Stimulated activated memory B cell treated with anti-CD40 and anti-IgM and Interleukin-4, amounts not matched to agents 10 μg/mL and 1 μg/mL and 100 μg/mL, for 72 hours (primary cell): ENCODE results near the gene LRRC38.
"Not testable (repeated sequence)": the region's sequence is repeated elsewhere in the genome, so short reads cannot be mapped to it uniquely, and the experiment has no call there.

ENCODE experiments used
- ATAC-seq: fragments of 150-1000 bp; cut with Tn5 transposase; 2 replicates; pipeline ENCODE4 v1.10.0; 2021
- H3K27ac Mint-ChIP-seq: one replicate; pipeline ENCODE4 v1.8.0; 2022; ENCODE audit warnings: mild to moderate bottlenecking, mixed read lengths
- H3K27me3 Mint-ChIP-seq: one replicate; pipeline ENCODE4 v1.8.0; 2022; ENCODE audit warnings: mixed read lengths
- H3K36me3 Mint-ChIP-seq: one replicate; pipeline ENCODE4 v1.8.0; 2022; ENCODE audit warnings: mixed read lengths
- H3K4me1 Mint-ChIP-seq: one replicate; pipeline ENCODE4 v1.8.0; 2022; ENCODE audit warnings: mixed read lengths
- H3K4me3 Mint-ChIP-seq: one replicate; pipeline ENCODE4 v1.8.0; 2022; ENCODE audit warnings: mild to moderate bottlenecking, moderate library complexity, mixed read lengths
- H3K9me3 Mint-ChIP-seq: one replicate; pipeline ENCODE4 v1.8.0; 2022; ENCODE audit warnings: mixed read lengths

Gene LRRC38

DNA sequence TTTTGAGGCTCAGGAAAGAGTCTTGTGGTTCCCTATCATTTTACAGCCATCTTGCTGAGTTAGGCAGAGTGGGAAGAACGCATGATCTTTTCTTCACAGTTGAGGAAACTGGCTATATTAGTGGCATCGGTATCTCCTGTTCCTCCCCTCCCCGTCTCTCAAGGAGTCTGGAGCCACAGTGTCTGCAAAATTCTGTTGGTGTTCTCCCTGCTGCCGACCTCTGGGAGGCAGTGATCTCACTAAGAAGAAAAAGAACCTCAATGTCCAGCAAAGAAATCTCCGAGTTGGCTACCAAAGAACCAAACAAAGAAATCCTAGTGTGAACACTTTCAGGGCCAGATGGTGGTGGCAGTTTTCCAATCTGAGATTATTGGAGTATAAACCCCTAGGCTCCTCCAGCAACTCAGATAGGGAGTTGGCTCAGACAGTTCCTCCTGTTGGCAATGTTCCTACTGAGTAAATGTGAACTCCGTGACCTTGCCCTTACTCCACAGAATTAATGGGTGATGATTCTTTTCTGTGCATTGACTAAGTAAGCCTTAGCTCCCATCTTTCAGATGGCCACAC lies 62.3 kb downstream of the LRRC38 start:
- no peaks in the 10 kb centered on the region for H3K36me3 Mint-ChIP-seq
- H3K27ac Mint-ChIP-seq = no peak overlapping the region
- no peaks in the 10 kb centered on the region for H3K9me3 Mint-ChIP-seq
- H3K4me1 Mint-ChIP-seq = no peaks in the 10 kb centered on the region
- no peak overlapping the region for H3K4me3 Mint-ChIP-seq
- no peaks in the 10 kb centered on the region for H3K27me3 Mint-ChIP-seq
- no peak for ATAC-seq

DNA sequence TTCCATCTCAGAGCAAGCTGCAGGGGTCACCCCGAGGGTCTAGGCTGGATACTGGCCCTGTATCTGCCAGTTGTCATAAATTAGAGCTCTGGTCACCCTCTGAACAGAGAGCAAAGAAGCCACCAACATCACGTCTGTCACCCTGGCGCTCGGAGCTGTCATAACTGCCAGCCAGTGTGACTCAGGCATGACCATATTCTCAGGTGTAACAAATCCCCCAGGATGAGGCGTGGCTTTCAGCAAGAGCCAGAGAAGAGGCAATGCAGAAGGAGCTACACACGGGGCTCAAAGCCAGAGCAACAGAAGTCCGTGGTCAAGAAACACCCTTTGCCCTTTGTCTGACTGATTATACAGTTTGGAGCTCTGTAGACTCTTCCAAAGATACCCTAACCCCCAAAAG lies 63.6 kb downstream of the LRRC38 start:
- ATAC-seq = no peak
- Mint-ChIP-seq H3K4me3 (no peak overlapping the region), H3K9me3 (no peaks in the 10 kb centered on the region), H3K27me3 (no peaks in the 10 kb centered on the region), H3K27ac (no peak overlapping the region), H3K36me3 (no peaks in the 10 kb centered on the region), H3K4me1 (no peaks in the 10 kb centered on the region)

DNA sequence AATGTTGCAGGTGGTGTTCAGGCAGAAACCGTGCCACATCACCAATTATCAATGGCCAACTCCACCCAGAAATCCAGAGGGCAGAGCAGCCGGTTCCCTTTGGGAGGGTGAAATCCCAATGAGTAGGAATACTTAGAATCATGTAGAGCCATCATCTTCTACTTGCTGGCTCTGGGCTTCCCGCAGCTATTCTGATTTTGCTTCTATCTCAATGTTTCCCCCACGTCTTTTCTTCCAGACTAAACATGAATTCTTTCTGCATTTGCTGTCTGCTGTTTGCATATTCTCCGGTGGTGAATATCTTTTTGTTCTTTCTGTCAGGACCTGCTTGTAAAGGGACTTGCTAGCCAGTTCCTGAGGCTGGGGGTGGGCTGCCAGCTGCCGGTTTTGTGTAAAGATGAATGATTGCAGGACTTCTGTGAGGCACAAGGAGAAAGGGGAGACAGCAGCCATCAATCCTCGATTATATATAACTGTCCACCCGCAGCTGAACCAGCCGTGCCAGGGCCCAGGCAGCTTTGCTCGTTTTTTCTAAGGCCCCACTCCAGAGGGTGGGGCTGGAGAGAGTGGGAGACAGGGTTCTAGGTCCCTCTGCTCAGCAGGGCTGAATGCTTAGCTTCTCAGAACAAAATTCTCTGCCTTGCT lies 70.3 kb downstream of the LRRC38 start:
- Mint-ChIP-seq H3K9me3 (no peaks in the 10 kb centered on the region), H3K36me3 (no peaks in the 10 kb centered on the region), H3K4me1 (no peaks in the 10 kb centered on the region), H3K4me3 (no peak overlapping the region), H3K27me3 (no peaks in the 10 kb centered on the region), H3K27ac (no peak overlapping the region)
- no peak for ATAC-seq

DNA sequence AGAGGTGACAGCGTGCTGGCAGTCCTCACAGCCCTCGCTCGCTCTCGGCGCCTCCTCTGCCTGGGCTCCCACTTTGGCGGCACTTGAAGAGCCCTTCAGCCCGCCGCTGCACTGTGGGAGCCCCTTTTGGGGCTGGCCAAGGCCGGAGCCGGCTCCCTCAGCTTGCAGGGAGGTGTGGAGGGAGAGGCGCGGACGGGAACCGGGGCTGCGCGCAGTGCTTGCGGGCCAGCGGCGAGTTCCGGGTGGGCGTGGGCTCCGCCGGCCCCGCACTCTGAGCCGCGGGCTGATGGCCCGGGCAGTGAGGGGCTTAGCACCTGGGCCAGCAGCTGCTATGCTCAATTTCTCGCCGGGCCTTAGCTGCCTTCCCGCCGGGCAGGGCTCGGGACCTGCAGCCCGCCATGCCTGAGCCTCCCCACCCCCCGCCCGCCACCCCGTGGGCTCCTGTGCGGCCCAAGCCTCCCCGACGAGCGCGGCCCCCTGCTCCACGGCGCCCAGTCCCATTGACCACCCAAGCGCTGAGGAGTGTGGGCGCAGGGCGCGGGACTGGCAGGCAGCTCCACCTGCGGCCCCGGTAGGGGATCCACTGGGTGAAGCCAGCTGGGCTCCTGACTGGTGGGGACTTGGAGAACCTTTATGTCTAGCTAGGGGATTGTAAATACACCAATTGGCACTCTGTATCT lies 74.6 kb downstream of the LRRC38 start:
- H3K36me3 Mint-ChIP-seq, H3K4me1 Mint-ChIP-seq, ATAC-seq, H3K4me3 Mint-ChIP-seq, H3K9me3 Mint-ChIP-seq, H3K27ac Mint-ChIP-seq: not testable (repeated sequence)
- peaks cover 21% of the 10 kb centered on the region for H3K27me3 Mint-ChIP-seq

DNA sequence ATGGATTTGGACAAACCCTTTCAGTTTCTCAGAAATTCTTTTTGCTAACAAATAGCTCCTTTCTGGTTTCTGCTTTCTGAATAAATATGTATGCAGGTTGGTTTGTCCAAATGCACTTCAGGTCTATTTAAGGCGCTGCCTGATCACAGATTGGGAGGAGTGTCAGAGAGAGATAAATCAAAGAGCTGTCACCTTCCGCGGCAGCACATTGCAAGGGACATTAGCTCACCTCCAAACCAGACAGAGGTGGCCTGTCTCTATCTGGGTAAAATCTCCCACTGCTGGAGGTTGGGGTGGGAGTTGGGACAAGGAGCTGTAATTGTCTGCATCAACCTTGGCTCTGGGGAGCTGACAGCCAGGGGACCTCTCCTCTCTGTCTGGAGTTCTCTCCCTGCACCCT lies 78.3 kb downstream of the LRRC38 start:
- Mint-ChIP-seq H3K36me3 (no peaks in the 10 kb centered on the region), H3K27ac (no peak overlapping the region), H3K4me3 (no peak overlapping the region), H3K9me3 (peaks cover 3% of the 10 kb centered on the region), H3K4me1 (no peaks in the 10 kb centered on the region), H3K27me3 (peaks cover 28% of the 10 kb centered on the region)
- no peak for ATAC-seq

DNA sequence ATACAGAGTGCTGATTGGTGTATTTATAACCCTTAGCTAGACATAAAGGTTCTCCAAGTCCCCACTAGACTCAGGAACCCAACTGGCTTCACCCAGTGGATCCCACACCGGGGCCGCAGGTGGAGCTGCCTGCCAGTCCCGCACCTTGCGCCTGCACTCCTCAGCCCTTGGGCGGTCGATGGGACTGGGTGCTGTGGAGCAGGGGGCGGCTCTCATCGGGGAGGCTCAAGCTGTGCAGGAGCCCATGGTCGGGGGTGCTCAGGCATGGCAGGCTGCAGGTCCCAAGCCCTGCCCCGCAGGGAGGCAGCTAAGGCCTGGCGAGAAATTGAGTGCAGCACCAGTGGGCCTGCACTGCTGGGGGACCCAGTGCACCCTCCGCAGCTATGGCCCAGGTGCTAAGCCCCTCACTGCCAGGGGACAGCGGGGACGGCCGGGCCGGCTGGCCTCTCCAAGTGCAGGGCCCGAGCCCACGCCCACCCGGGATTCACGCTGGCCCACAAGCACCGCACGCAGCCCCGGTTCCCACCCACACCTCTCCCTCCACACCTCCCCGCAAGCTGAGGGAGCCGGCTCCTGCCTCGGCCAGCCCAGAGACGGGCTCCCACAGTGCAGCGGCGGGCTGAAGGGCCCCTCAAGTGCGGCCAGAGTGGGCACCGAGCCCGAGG lies 80.0 kb downstream of the LRRC38 start:
- not testable (repeated sequence) for H3K4me3 Mint-ChIP-seq, H3K4me1 Mint-ChIP-seq, H3K27ac Mint-ChIP-seq, H3K9me3 Mint-ChIP-seq, H3K36me3 Mint-ChIP-seq
- peaks cover 34% of the 10 kb centered on the region for H3K27me3 Mint-ChIP-seq
- ATAC-seq = peak; percentile 24

DNA sequence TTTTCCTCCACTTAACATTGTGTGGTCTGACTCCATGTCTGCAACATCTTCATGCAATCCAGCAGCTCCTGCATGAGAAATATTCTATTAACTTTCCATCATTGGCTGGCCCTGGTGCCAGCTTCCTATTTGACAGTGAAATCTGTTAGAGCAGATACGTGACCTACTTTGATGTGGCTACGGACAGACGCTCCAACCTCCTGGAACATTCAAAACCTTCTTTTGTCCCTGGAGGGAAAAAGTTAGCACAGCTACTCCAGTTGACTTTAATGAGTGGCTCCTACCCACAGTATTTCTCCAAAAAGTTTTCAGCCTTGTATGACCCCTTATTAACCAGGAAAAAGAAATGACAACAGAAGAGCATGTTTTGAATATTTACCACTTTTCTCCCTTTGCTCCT lies 81.6 kb downstream of the LRRC38 start:
- Mint-ChIP-seq H3K4me3 (no peak overlapping the region), H3K36me3 (no peaks in the 10 kb centered on the region), H3K27me3 (peaks cover 34% of the 10 kb centered on the region), H3K27ac (no peak overlapping the region), H3K4me1 (no peaks in the 10 kb centered on the region), H3K9me3 (peaks cover 3% of the 10 kb centered on the region)
- ATAC-seq = no peak

DNA sequence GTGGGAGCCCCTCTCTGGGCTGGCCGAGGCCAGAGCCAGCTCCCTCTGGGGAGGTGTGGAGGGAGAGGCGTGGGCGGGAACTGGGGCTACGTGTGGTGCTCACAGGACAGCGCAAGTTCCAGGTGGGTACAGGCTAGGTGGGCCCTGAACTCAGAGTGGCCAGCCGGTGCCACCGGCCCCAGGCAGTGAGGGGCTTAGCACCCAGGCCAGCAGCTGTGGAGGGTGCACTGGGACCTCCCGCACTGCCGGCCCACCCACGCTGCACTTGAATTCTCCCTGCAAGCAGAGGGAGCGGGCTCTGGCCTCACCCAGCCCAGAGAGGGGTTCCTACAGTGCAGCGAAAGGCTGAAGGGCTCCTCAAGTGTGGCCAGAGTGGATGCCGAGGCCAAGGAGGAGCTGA lies 83.3 kb downstream of the LRRC38 start:
- Mint-ChIP-seq H3K4me3 (no peak overlapping the region), H3K4me1 (no peaks in the 10 kb centered on the region), H3K27me3 (peaks cover 22% of the 10 kb centered on the region), H3K27ac (no peak overlapping the region), H3K9me3 (peaks cover 3% of the 10 kb centered on the region), H3K36me3 (no peaks in the 10 kb centered on the region)
- ATAC-seq = no peak
